Peyer's patch (tissue), 4 donors: ENCODE data around the gene AUTS2. TPM values are rescaled to one million over a fixed set of nuclear protein-coding genes. Genes with fewer than 3 reads are reported as not detected.

ENCODE experiments used
- DNase-seq, 3 donors: peaks; one replicate each; pipeline ENCODE4 v3.0.0-alpha.2; 2017 to 2019
- H3K27ac ChIP-seq, 4 donors: fragments of 200-600 bp; sonication (generic); one replicate each; pipeline ENCODE4 v1.5.1; 2016 to 2019
- H3K27me3 ChIP-seq, 2 donors: fragments of 200-600 bp; sonication (generic); one replicate each; pipeline ENCODE4 v1.5.1; 2019
- H3K36me3 ChIP-seq, 3 donors: fragments of 200-600 bp; sonication (generic); one replicate each; pipeline ENCODE4 v1.5.1; 2016 to 2019
- H3K4me1 ChIP-seq, 4 donors: fragments of 200-600 bp; sonication (generic); one replicate each; pipeline ENCODE4 v1.5.1; 2016 to 2019
- H3K4me3 ChIP-seq, 4 donors: fragments of 200-600 bp; sonication (generic); 1 replicate in 3 of 4; 2 replicates in 1 of 4; pipeline ENCODE4 v1.5.1; 2016 to 2019; ENCODE audit warnings: mild to moderate bottlenecking in 1 of 4
- H3K9me3 ChIP-seq, 4 donors: fragments of 200-600 bp; sonication (generic); one replicate each; pipeline ENCODE4 v1.5.1; 2016 to 2019; ENCODE audit warnings: mild to moderate bottlenecking in 1 of 4
- POLR2A ChIP-seq, 2 donors: fragments of 450-650 bp; IDR thresholded peaks; one replicate each; pipeline ENCODE4 v1.5.1; 2017; ENCODE audit warnings: antibody characterized with exemption in 2 of 2, mild to moderate bottlenecking in 2 of 2, moderate library complexity in 2 of 2
- total RNA-seq, 4 donors: library from RNA; depleted of rRNA; stranded (reverse); fragments of >200 nt; gene quantifications; one replicate each; pipeline ENCODE4 v1.1.0, GENCODE V29; 2016
- TF ChIP-seq, protein P1 (sequence below), 6 experiments: fragments of 450-650 bp in 4 of 6; fragments of 200-600 bp in 2 of 6; sonication (generic) in 1 of 6; IDR thresholded peaks; one replicate each; pipeline ENCODE4 v1.5.1; 2017 to 2019; ENCODE audit warnings: antibody characterized with exemption in 6 of 6, mild to moderate bottlenecking in 3 of 6, moderate library complexity in 1 of 6

Gene AUTS2
- total RNA-seq, 4 donors from 2014 or later: 55.9 to 90.0 (median 72.6) TPM

DNA sequence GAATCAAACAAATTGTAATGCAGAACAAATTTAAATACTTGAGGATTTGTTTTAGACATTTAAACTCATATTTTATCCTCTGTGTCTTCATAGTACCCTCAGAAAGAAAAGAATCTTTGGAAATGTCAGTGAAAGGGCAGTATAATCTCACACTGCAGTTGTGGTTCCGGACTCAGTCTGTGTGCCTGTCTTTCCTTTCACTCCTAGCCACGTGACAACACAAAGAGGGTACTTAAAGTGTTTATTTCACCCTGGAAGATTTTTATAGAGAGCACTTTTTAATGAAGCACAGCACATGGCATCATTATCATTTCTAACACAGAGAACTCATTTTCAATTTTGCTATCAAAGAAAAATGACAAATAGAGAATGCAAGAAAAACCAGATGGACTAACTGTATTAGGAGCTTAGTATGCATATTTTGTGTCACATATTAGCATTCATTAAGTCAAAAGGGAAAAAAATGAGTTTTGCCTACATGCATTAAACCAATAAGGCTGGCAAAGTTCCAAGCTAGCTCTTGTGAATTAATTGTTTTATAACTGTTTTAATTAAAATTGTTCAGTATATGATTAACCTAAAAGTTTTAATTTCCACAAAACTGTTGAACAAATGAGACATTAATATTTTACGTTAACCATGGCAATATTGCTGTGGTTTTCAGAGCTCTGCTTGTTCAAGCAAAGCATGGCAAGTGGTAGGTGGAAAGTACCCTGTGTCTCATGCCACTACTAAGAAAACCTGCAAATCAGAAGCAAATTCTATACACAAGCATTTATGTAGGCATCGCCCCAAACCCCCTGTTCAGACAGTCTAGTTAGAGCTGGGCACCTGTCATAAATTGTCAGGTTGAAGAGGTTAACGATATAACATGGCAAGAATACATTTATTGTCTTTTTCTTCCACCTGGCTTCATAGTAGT, 65.9 kb downstream of the AUTS2 start:
- Histone ChIP-seq H3K4me1 (no peaks in the 10 kb centered on the region), H3K27ac (no peak overlapping the region), H3K36me3 (no peaks in the 10 kb centered on the region), H3K4me3 (no peak overlapping the region), H3K9me3 (no peaks in the 10 kb centered on the region), H3K27me3 (no peaks in the 10 kb centered on the region)
- DNase-seq: no peak
- no peak for TF ChIP-seq POLR2A (IDR thresholded peaks at IDR 0.05)
- TF ChIP-seq, protein P1, sequence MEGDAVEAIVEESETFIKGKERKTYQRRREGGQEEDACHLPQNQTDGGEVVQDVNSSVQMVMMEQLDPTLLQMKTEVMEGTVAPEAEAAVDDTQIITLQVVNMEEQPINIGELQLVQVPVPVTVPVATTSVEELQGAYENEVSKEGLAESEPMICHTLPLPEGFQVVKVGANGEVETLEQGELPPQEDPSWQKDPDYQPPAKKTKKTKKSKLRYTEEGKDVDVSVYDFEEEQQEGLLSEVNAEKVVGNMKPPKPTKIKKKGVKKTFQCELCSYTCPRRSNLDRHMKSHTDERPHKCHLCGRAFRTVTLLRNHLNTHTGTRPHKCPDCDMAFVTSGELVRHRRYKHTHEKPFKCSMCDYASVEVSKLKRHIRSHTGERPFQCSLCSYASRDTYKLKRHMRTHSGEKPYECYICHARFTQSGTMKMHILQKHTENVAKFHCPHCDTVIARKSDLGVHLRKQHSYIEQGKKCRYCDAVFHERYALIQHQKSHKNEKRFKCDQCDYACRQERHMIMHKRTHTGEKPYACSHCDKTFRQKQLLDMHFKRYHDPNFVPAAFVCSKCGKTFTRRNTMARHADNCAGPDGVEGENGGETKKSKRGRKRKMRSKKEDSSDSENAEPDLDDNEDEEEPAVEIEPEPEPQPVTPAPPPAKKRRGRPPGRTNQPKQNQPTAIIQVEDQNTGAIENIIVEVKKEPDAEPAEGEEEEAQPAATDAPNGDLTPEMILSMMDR (IDR thresholded peaks at IDR 0.05): no peak

- H3K9me3 ChIP-seq: no peaks in the 10 kb centered on the region
- H3K27me3 ChIP-seq: no peaks in the 10 kb centered on the region
- TF ChIP-seq, protein P1 (IDR thresholded peaks at IDR 0.05): no peak
- no peak for TF ChIP-seq POLR2A (IDR thresholded peaks at IDR 0.05)
- DNase-seq: no peak
- no peak overlapping the region for H3K27ac ChIP-seq
- no peaks in the 10 kb centered on the region for H3K36me3 ChIP-seq
- H3K4me1 ChIP-seq: no peaks in the 10 kb centered on the region
- no peak overlapping the region for H3K4me3 ChIP-seq
These were observed 67.1 kb downstream of the AUTS2 start for GRCh38 chr7:69665369-69665768.

DNA sequence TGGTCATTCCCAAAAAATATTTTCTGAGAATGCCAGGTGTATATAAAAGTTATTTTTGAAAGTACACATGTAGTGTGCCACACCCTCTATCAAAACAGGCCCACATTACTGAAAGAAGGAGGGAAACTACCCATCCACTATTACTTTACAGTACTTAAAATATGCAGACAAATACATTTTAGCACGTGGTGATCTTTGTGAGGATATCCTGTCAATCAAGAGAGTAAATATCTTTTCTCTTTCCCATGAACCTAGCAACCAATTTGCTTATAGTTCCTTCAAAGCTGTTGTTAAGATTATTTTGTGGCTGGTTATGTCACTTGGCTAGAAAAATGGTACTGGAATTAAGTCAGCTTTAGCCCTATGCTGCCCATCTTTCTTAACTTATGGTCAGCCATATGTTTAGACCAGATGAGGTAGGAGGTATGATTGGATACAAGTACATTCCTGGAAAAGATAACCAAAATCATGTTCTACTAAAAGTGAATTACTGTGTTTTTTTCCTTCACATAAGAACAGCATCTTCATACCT, 70.1 kb downstream of the AUTS2 start:
- Histone ChIP-seq H3K27me3 (no peaks in the 10 kb centered on the region), H3K9me3 (no peaks in the 10 kb centered on the region), H3K27ac (no peak overlapping the region), H3K4me3 (no peak overlapping the region), H3K4me1 (no peaks in the 10 kb centered on the region), H3K36me3 (no peaks in the 10 kb centered on the region)
- TF ChIP-seq, protein P1 (IDR thresholded peaks at IDR 0.05): no peak
- TF ChIP-seq POLR2A (IDR thresholded peaks at IDR 0.05): no peak
- no peak for DNase-seq

GRCh38 chr7:69670701-69671100, 72.4 kb downstream of the AUTS2 start:
- H3K9me3 ChIP-seq: no peaks in the 10 kb centered on the region

GRCh38 chr7:69673074-69673473, 74.8 kb downstream of the AUTS2 start:
- TF ChIP-seq, protein P1 (IDR thresholded peaks at IDR 0.05): no peak
- TF ChIP-seq POLR2A (IDR thresholded peaks at IDR 0.05): no peak
- Histone ChIP-seq H3K4me3 (no peak overlapping the region), H3K27ac (no peak overlapping the region), H3K27me3 (no peaks in the 10 kb centered on the region), H3K4me1 (no peaks in the 10 kb centered on the region), H3K9me3 (no peaks in the 10 kb centered on the region), H3K36me3 (no peaks in the 10 kb centered on the region)
- DNase-seq: no peak

More at GRCh38 chr7:69670701-69671100, 72.4 kb downstream of the AUTS2 start:
- Histone ChIP-seq H3K36me3 (no peaks in the 10 kb centered on the region), H3K4me3 (no peak overlapping the region), H3K27me3 (no peaks in the 10 kb centered on the region), H3K4me1 (no peaks in the 10 kb centered on the region), H3K27ac (no peak overlapping the region)
- no peak for TF ChIP-seq POLR2A (IDR thresholded peaks at IDR 0.05)
- TF ChIP-seq, protein P1 (IDR thresholded peaks at IDR 0.05): no peak
- DNase-seq: no peak
